Neuronal stem cell (in vitro differentiated cells): ENCODE data around the gene SWSAP1.

ENCODE experiments used
- DNase-seq: peaks from one replicate; pipeline ENCODE4 v3.0.0-alpha.2; 2013; ENCODE audit warnings: low spot score
- H2AFZ ChIP-seq: one replicate; pipeline ENCODE4 v1.6.1; 2013; ENCODE audit warnings: mild to moderate bottlenecking, low read length, inconsistent platforms
- H2AK5ac ChIP-seq: 2 replicates; pipeline ENCODE4 v1.6.1; 2013; ENCODE audit warnings: low read depth, mild to moderate bottlenecking, inconsistent platforms, low read length, moderate library complexity, mixed read lengths
- H2BK120ac ChIP-seq: 2 replicates; pipeline ENCODE4 v1.6.1; 2013; ENCODE audit warnings: low read depth, mild to moderate bottlenecking, inconsistent platforms, low read length, moderate library complexity, mixed read lengths
- H2BK12ac ChIP-seq: one replicate; pipeline ENCODE4 v1.6.1; 2013; ENCODE audit warnings: low read length, inconsistent platforms
- H2BK15ac ChIP-seq: 2 replicates; pipeline ENCODE4 v1.6.1; 2013; ENCODE audit warnings: mild to moderate bottlenecking, low read length, inconsistent platforms, mixed read lengths
- H2BK5ac ChIP-seq: one replicate; pipeline ENCODE4 v1.6.1; 2013; ENCODE audit warnings: inconsistent platforms, mild to moderate bottlenecking, low read length, moderate library complexity
- H3K14ac ChIP-seq: one replicate; pipeline ENCODE4 v1.6.1; 2013; ENCODE audit warnings: low read length, inconsistent platforms
- H3K18ac ChIP-seq: 2 replicates; pipeline ENCODE4 v1.6.1; 2013; ENCODE audit warnings: low read length, inconsistent platforms
- H3K23ac ChIP-seq: 2 replicates; pipeline ENCODE4 v1.6.1; 2013; ENCODE audit warnings: low read depth, mild to moderate bottlenecking, mixed read lengths, low read length, inconsistent platforms; ENCODE audit not compliant: poor library complexity
- H3K27ac ChIP-seq: replicated peaks from 3 replicates; pipeline ENCODE4 v1.5.1; 2013; ENCODE audit warnings: low read length, inconsistent platforms
- H3K27me3 ChIP-seq, 3 experiments: 2 replicates each; pipeline ENCODE4 v1.6.1; 2013; ENCODE audit warnings: low read length in 3 of 3, mild to moderate bottlenecking in 2 of 3, inconsistent platforms in 1 of 3, low read depth in 1 of 3, mixed read lengths in 1 of 3, moderate library complexity in 1 of 3; ENCODE audit not compliant: control insufficient read depth in 3 of 3, insufficient read depth in 3 of 3
- H3K36me3 ChIP-seq, 2 donors: replicated peaks in 1 of 2; 2 replicates each; pipeline ENCODE4 v1.6.1; 2013; ENCODE audit warnings: low read length in 2 of 2; ENCODE audit not compliant: control insufficient read depth in 2 of 2, insufficient read depth in 2 of 2
- H3K4ac ChIP-seq: 2 replicates; pipeline ENCODE4 v1.6.1; 2013; ENCODE audit warnings: inconsistent platforms, mild to moderate bottlenecking, low read length, moderate library complexity
- H3K4me1 ChIP-seq, 2 donors: 1 replicate in 1 of 2; 2 replicates in 1 of 2; pipeline ENCODE4 v1.6.1; 2013; ENCODE audit warnings: low read length in 2 of 2, low read depth in 1 of 2; ENCODE audit not compliant: control insufficient read depth in 2 of 2, insufficient read depth in 1 of 2
- H3K4me2 ChIP-seq: one replicate; pipeline ENCODE4 v1.6.1; 2013; ENCODE audit warnings: mild to moderate bottlenecking, low read length, inconsistent platforms; ENCODE audit not compliant: insufficient read depth, poor library complexity, severe bottlenecking
- H3K4me3 ChIP-seq, 2 donors: 2 replicates each; pipeline ENCODE4 v1.5.1; 2013; ENCODE audit warnings: low read length in 2 of 2, mild to moderate bottlenecking in 2 of 2, inconsistent platforms in 1 of 2, moderate library complexity in 1 of 2
- H3K79me1 ChIP-seq: one replicate; pipeline ENCODE4 v1.6.1; 2013; ENCODE audit warnings: low read depth, mild to moderate bottlenecking, inconsistent platforms, low read length, moderate library complexity
- H3K9ac ChIP-seq: one replicate; pipeline ENCODE4 v1.6.1; 2013; ENCODE audit warnings: mild to moderate bottlenecking, low read depth, low read length, inconsistent platforms; ENCODE audit not compliant: poor library complexity
- H3K9me3 ChIP-seq, 2 donors: replicated peaks in 1 of 2; 2 replicates each; pipeline versions ENCODE3 to v1.6.1; 2013; ENCODE audit warnings: low read length in 2 of 2, mild to moderate bottlenecking in 2 of 2, inconsistent platforms in 1 of 2, low read depth in 1 of 2, mixed read lengths in 1 of 2, moderate library complexity in 1 of 2; ENCODE audit not compliant: control insufficient read depth in 2 of 2, insufficient read depth in 1 of 2
- H4K8ac ChIP-seq: one replicate; pipeline ENCODE4 v1.6.1; 2013; ENCODE audit warnings: low read depth, mild to moderate bottlenecking, inconsistent platforms, low read length, moderate library complexity
- H4K91ac ChIP-seq: one replicate; pipeline ENCODE4 v1.6.1; 2013; ENCODE audit warnings: low read length, low read depth, mild to moderate bottlenecking, inconsistent platforms; ENCODE audit not compliant: poor library complexity
- WGBS, 2 donors: extraction: QIAGEN DNeasy Blood & Tissue Kit; methylation state at CpG; one replicate each; pipeline ENCODE4 v1.1.7; 2013; ENCODE audit warnings: missing lambda C conversion rate in 2 of 2, mixed read lengths in 1 of 2; ENCODE audit not compliant: insufficient read length in 2 of 2, insufficient replicate concordance in 1 of 2; ENCODE audit errors: extremely low coverage in 2 of 2; 5-methylcytosine and 5-hydroxymethylcytosine counted together

Gene SWSAP1

GRCh38 chr19:11380653-11381537 lies 6.4 kb downstream of the SWSAP1 start:
- peak overlapping the region; percentile 92 for H3K4ac ChIP-seq
- H3K27me3 ChIP-seq = peaks cover 8 to 22% (median 8%) of the 10 kb centered on the region in 3 experiments
- H3K36me3 ChIP-seq = peaks cover 0 to 15% of the 10 kb centered on the region in 2 donors
- peak overlapping the region; percentile 77 for H2BK15ac ChIP-seq
- peak overlapping the region; percentile 94 for H2BK120ac ChIP-seq
- H3K18ac ChIP-seq = peak overlapping the region; percentile 98
- peak overlapping the region; percentile 89 for H3K4me2 ChIP-seq
- peak overlapping the region; percentile 83 for H2BK5ac ChIP-seq
- H3K4me3 ChIP-seq = peak overlapping the region; percentile 65 to 82
- no peak overlapping the region for H2BK12ac ChIP-seq
- H3K9me3 ChIP-seq = peaks cover 0 to 1% of the 10 kb centered on the region in 2 donors
- H3K23ac ChIP-seq = peak overlapping the region; percentile 87
- peaks cover 3% of the 10 kb centered on the region for H3K79me1 ChIP-seq
- H3K4me1 ChIP-seq = peaks cover 8 to 12% of the 10 kb centered on the region in 2 donors
- no peak overlapping the region for H4K91ac ChIP-seq
- peak overlapping the region; percentile 92 for H3K9ac ChIP-seq
- H2AK5ac ChIP-seq = peak overlapping the region; percentile 19
- WGBS, 2 donors = no CpG with 5 or more reads among the region's 54 CpGs
- H3K27ac ChIP-seq = peak overlapping the region; percentile 89
- DNase-seq = peak; percentile 97
- H3K14ac ChIP-seq = peak overlapping the region; percentile 90
- peak overlapping the region; percentile 45 for H4K8ac ChIP-seq
- peak overlapping the region; percentile 87 for H2AFZ ChIP-seq

GRCh38 chr19:11382898-11383705 lies 8.6 kb downstream of the SWSAP1 start:
- WGBS, 2 donors = no CpG with 5 or more reads among the region's 65 CpGs

GRCh38 chr19:11383706-11384048 lies 9.2 kb downstream of the SWSAP1 start:
- Histone ChIP-seq H2BK5ac (no peak overlapping the region), H2AFZ (peak overlapping the region; percentile 86), H3K27ac (no peak overlapping the region), H2BK12ac (no peak overlapping the region), H3K9me3 (peaks cover 0 to 1% of the 10 kb centered on the region in 2 donors), H3K9ac (peak overlapping the region; percentile 15), H3K4me1 (peaks cover 6 to 11% of the 10 kb centered on the region in 2 donors), H4K8ac (no peak overlapping the region), H3K79me1 (no peaks in the 10 kb centered on the region), H2BK120ac (no peak overlapping the region), H3K36me3 (no peaks in the 10 kb centered on the region), H3K23ac (peak overlapping the region; percentile 96), H2BK15ac (no peak overlapping the region), H3K14ac (no peak overlapping the region), H3K4me2 (peak overlapping the region; percentile 68), H3K27me3 (peaks cover 8 to 22% (median 8%) of the 10 kb centered on the region in 3 experiments), H4K91ac (no peak overlapping the region), H3K4ac (no peak overlapping the region), H3K18ac (peak overlapping the region; percentile 70), H2AK5ac (peak overlapping the region; percentile 81), H3K4me3 (peak overlapping the region; percentile 42 to 66)
- WGBS, 2 donors = no CpG with 5 or more reads among the region's 9 CpGs
- DNase-seq = no peak

More at GRCh38 chr19:11382898-11383705, 8.6 kb downstream of the SWSAP1 start:
- Histone ChIP-seq H3K4me1 (peaks cover 8 to 11% of the 10 kb centered on the region in 2 donors), H3K18ac (peak overlapping the region; percentile 76), H3K4me3 (peak overlapping the region; percentile 42 to 61), H2BK5ac (no peak overlapping the region), H2BK12ac (no peak overlapping the region), H3K36me3 (peaks cover 0 to 3% of the 10 kb centered on the region in 2 donors), H3K27me3 (peaks cover 8 to 22% (median 8%) of the 10 kb centered on the region in 3 experiments), H2AK5ac (peak overlapping the region; percentile 81), H3K4ac (no peak overlapping the region), H2BK120ac (peak overlapping the region; percentile 61), H3K9ac (peak overlapping the region; percentile 60), H3K27ac (no peak overlapping the region), H3K79me1 (peaks cover 3% of the 10 kb centered on the region), H3K14ac (peak overlapping the region; percentile 21), H3K23ac (peak overlapping the region; percentile 96), H2BK15ac (peak overlapping the region; percentile 26), H3K9me3 (peaks cover 0 to 1% of the 10 kb centered on the region in 2 donors), H3K4me2 (peak overlapping the region; percentile 68), H2AFZ (peak overlapping the region; percentile 86), H4K91ac (no peak overlapping the region), H4K8ac (peak overlapping the region; percentile 17)
- no peak for DNase-seq
